ENCODE results near the gene TRAF4.
A peak's percentile ranks its signal among the peaks of the same experiment; 100 is the strongest.

Gene TRAF4

GRCh38 chr17:28748852-28749515 is 5.2 kb downstream of the TRAF4 start:
- Histone ChIP-seq H3K36me3 (replicated peaks) (peaks cover 58% of the 10 kb centered on the region), H3K4me3 (ENCODE audit: low read depth, low read length) (no peak overlapping the region), H3K27ac (no peak overlapping the region)

GRCh38 chr17:28749516-28750177 is 5.8 kb downstream of the TRAF4 start:
- TF ChIP-seq, protein P1, sequence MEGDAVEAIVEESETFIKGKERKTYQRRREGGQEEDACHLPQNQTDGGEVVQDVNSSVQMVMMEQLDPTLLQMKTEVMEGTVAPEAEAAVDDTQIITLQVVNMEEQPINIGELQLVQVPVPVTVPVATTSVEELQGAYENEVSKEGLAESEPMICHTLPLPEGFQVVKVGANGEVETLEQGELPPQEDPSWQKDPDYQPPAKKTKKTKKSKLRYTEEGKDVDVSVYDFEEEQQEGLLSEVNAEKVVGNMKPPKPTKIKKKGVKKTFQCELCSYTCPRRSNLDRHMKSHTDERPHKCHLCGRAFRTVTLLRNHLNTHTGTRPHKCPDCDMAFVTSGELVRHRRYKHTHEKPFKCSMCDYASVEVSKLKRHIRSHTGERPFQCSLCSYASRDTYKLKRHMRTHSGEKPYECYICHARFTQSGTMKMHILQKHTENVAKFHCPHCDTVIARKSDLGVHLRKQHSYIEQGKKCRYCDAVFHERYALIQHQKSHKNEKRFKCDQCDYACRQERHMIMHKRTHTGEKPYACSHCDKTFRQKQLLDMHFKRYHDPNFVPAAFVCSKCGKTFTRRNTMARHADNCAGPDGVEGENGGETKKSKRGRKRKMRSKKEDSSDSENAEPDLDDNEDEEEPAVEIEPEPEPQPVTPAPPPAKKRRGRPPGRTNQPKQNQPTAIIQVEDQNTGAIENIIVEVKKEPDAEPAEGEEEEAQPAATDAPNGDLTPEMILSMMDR (IDR thresholded peaks at IDR 0.05; ENCODE audit: low read depth, low read length, missing control alignments): no peak
- no peak overlapping the region for H3K27ac ChIP-seq
- DNase-seq: no peak
- no peaks in the 10 kb centered on the region for H3K27me3 ChIP-seq (replicated peaks)
- peaks cover 58% of the 10 kb centered on the region for H3K36me3 ChIP-seq (replicated peaks)
- in situ Hi-C loops (cut with HindIII; ENCODE audit: low pct_ligation_motif_present, low sequenced_read_pairs): no loop called here
- no peak overlapping the region for H3K4me3 ChIP-seq (ENCODE audit: low read depth, low read length)

More at GRCh38 chr17:28748852-28749515, 5.2 kb downstream of the TRAF4 start:
- DNase-seq: no peak
- TF ChIP-seq, protein P1 (IDR thresholded peaks at IDR 0.05; ENCODE audit: low read depth, low read length, missing control alignments): no peak
- H3K27me3 ChIP-seq (replicated peaks): no peaks in the 10 kb centered on the region
- in situ Hi-C loops (cut with HindIII; ENCODE audit: low pct_ligation_motif_present, low sequenced_read_pairs): no loop called here

- peaks cover 58% of the 10 kb centered on the region for H3K36me3 ChIP-seq (replicated peaks)
- H3K4me3 ChIP-seq (ENCODE audit: low read depth, low read length): no peak overlapping the region
- TF ChIP-seq, protein P1 (IDR thresholded peaks at IDR 0.05; ENCODE audit: low read depth, low read length, missing control alignments): peak; percentile 100
These were observed 6.6 kb downstream of the TRAF4 start for GRCh38 chr17:28750178-28751047.

GRCh38 chr17:28751600-28752366 is 8.0 kb downstream of the TRAF4 start:
- no peaks in the 10 kb centered on the region for H3K27me3 ChIP-seq (replicated peaks)
- peaks cover 58% of the 10 kb centered on the region for H3K36me3 ChIP-seq (replicated peaks)
- no peak overlapping the region for H3K4me3 ChIP-seq (ENCODE audit: low read depth, low read length)
- no peak overlapping the region for H3K27ac ChIP-seq
- TF ChIP-seq, protein P1 (IDR thresholded peaks at IDR 0.05; ENCODE audit: low read depth, low read length, missing control alignments): no peak
- no peak for DNase-seq
- in situ Hi-C loops (cut with HindIII; ENCODE audit: low pct_ligation_motif_present, low sequenced_read_pairs): no loop called here

More at GRCh38 chr17:28750178-28751047, 6.6 kb downstream of the TRAF4 start:
- peak; percentile 92 for DNase-seq
- H3K27me3 ChIP-seq (replicated peaks): no peaks in the 10 kb centered on the region
- H3K27ac ChIP-seq: no peak overlapping the region
- in situ Hi-C loops (cut with HindIII; ENCODE audit: low pct_ligation_motif_present, low sequenced_read_pairs): no loop called here

DNA sequence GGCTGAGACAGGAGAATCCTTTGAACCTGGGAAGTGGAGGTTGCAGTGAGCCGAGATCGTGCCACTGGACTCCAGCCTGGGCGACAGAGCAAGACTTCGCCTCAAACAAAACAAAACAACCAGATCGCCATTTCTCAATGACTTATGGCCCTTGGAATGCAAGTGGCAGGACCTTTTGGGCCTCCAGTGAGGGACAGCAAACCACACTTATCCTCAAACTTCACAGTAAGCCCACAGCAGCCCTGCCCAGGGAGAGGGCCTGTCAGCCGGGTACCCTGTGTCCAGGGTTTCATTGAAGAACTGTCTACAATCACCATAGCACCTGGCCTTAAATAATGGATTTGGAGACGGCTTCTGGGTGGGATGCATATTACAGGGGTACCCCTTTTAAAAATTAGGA is 11.7 kb downstream of the TRAF4 start:
- no peak for DNase-seq
- TF ChIP-seq, protein P1 (IDR thresholded peaks at IDR 0.05; ENCODE audit: low read depth, low read length, missing control alignments): no peak
- Histone ChIP-seq H3K27me3 (replicated peaks) (no peaks in the 10 kb centered on the region), H3K27ac (no peak overlapping the region), H3K36me3 (replicated peaks) (peaks cover 54% of the 10 kb centered on the region), H3K4me3 (ENCODE audit: low read depth, low read length) (no peak overlapping the region)
- in situ Hi-C loops (cut with HindIII; ENCODE audit: low pct_ligation_motif_present, low sequenced_read_pairs): no loop called here

Data from brain microvascular endothelial cell (primary cell).